Loucy (cell line): ENCODE results near the gene SPDL1.

ENCODE experiments used
- H2AFZ ChIP-seq: fragments of 200-600 bp; sonication (generic); 2 replicates; pipeline ENCODE4 v1.6.0; 2016; ENCODE audit warnings: antibody characterized with exemption, mild to moderate bottlenecking, low read length, moderate library complexity
- H3F3A ChIP-seq: fragments of 200-600 bp; 2 replicates; pipeline ENCODE4 v1.6.0; 2016; ENCODE audit warnings: antibody characterized with exemption, low read depth, mild to moderate bottlenecking
- H3K27me3 ChIP-seq: fragments of 200-600 bp; sonication (generic); 2 replicates; pipeline ENCODE4 v1.6.1; 2014; ENCODE audit warnings: low read length, mild to moderate bottlenecking; ENCODE audit not compliant: insufficient read depth, poor library complexity, severe bottlenecking
- H3K36me3 ChIP-seq: fragments of 200-600 bp; sonication (generic); 2 replicates; pipeline ENCODE4 v1.6.1; 2016; ENCODE audit warnings: low read length; ENCODE audit not compliant: insufficient read depth
- H3K4me1 ChIP-seq: fragments of 200-600 bp; sonication (generic); 2 replicates; pipeline ENCODE4 v1.5.1; 2014; ENCODE audit warnings: low read length, mild to moderate bottlenecking; ENCODE audit not compliant: insufficient read depth, poor library complexity, severe bottlenecking
- H3K4me2 ChIP-seq: fragments of 200-600 bp; sonication (generic); 2 replicates; pipeline ENCODE4 v1.6.0; 2014; ENCODE audit warnings: antibody characterized with exemption, low read length, low read depth, mild to moderate bottlenecking; ENCODE audit not compliant: poor library complexity, severe bottlenecking
- H3K4me3 ChIP-seq: fragments of 200-600 bp; sonication (generic); 2 replicates; pipeline ENCODE4 v1.5.1; 2014; ENCODE audit warnings: low read length, mild to moderate bottlenecking, mixed read lengths; ENCODE audit not compliant: poor library complexity, severe bottlenecking
- H3K79me2 ChIP-seq: fragments of 200-600 bp; sonication (generic); 2 replicates; pipeline ENCODE4 v1.6.1; 2014; ENCODE audit warnings: low read length; ENCODE audit not compliant: insufficient read depth
- H3K9ac ChIP-seq: fragments of 200-600 bp; sonication (generic); 2 replicates; pipeline ENCODE4 v1.6.0; 2014; ENCODE audit warnings: mild to moderate bottlenecking, low read depth, low read length, moderate library complexity; ENCODE audit not compliant: poor library complexity, severe bottlenecking
- H3K9me2 ChIP-seq: fragments of 200-600 bp; sonication (generic); replicated peaks from 2 replicates; pipeline ENCODE4 v1.6.1; 2016; ENCODE audit warnings: low read depth, low read length, mixed read lengths
- H3K9me3 ChIP-seq: fragments of 200-600 bp; sonication (generic); 2 replicates; pipeline ENCODE4 v1.6.1; 2014; ENCODE audit warnings: mild to moderate bottlenecking, antibody characterized with exemption, low read length, low read depth; ENCODE audit not compliant: insufficient read depth
- H4K20me1 ChIP-seq: fragments of 200-600 bp; sonication (generic); 2 replicates; pipeline ENCODE4 v1.6.0; 2014; ENCODE audit warnings: antibody characterized with exemption, low read length, mild to moderate bottlenecking; ENCODE audit not compliant: insufficient read depth, poor library complexity, severe bottlenecking
- EZH2phosphoT487 ChIP-seq: fragments of 200-600 bp; IDR thresholded peaks from 2 replicates; pipeline ENCODE4 v1.6.1; 2018; ENCODE audit warnings: antibody characterized with exemption, mild to moderate bottlenecking, moderate library complexity, borderline replicate concordance
- TF ChIP-seq, protein P1 (sequence below): fragments of 200-600 bp; sonication (generic); conservative IDR thresholded peaks from 2 replicates; pipeline ENCODE4 v1.5.1; 2014; ENCODE audit warnings: mild to moderate bottlenecking, antibody characterized with exemption, low read length

The SPDL1 gene

DNA sequence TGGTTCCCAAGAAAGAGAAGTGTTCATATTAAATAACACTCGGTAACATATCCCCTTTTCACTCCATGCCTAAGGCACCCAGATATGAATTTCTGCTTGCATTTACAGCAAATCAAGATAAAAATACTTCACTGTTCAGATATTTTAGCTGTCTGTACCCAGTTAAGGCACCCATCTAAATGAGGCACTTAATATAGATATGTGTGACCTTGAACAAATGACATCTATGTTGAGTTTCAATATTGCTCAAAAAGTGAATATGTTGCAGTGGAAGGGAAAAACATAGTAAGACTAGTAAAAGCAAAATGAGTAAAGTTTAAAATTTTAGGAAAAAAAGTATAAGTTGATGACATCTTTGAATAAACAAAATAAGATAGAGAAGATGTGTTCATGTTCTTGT is 32.4 kb upstream of the SPDL1 start:
- TF ChIP-seq, protein P1, sequence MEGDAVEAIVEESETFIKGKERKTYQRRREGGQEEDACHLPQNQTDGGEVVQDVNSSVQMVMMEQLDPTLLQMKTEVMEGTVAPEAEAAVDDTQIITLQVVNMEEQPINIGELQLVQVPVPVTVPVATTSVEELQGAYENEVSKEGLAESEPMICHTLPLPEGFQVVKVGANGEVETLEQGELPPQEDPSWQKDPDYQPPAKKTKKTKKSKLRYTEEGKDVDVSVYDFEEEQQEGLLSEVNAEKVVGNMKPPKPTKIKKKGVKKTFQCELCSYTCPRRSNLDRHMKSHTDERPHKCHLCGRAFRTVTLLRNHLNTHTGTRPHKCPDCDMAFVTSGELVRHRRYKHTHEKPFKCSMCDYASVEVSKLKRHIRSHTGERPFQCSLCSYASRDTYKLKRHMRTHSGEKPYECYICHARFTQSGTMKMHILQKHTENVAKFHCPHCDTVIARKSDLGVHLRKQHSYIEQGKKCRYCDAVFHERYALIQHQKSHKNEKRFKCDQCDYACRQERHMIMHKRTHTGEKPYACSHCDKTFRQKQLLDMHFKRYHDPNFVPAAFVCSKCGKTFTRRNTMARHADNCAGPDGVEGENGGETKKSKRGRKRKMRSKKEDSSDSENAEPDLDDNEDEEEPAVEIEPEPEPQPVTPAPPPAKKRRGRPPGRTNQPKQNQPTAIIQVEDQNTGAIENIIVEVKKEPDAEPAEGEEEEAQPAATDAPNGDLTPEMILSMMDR, result no peak
- TF ChIP-seq EZH2phosphoT487, result no peak

DNA sequence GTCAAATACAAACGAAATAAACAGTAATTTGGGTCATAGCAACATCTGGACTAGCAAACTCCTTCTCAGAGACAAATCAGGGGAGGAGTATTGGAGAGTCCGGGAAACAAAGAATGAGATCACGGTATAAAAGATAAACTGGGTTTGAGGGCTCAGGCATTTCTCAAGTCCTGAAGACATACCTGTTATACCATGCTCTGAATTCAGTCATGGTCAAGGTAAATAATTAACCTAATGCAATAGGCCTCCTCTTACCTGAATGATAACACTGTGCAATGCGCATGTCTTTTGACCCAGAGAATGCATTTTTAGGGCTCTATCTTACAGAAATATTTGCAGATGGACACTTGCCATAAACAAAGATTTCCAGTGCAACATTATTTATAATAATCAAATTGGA is 31.9 kb upstream of the SPDL1 start:
- Histone ChIP-seq H4K20me1 (no peaks in the 10 kb centered on the region), H3K9ac (no peak overlapping the region), H3K4me3 (no peak overlapping the region), H3K9me2 (no peaks in the 10 kb centered on the region), H3K9me3 (no peaks in the 10 kb centered on the region), H3K27me3 (no peaks in the 10 kb centered on the region), H3K4me1 (no peaks in the 10 kb centered on the region), H3F3A (no peaks in the 10 kb centered on the region), H3K4me2 (no peak overlapping the region), H3K79me2 (no peaks in the 10 kb centered on the region), H2AFZ (no peak overlapping the region), H3K36me3 (no peaks in the 10 kb centered on the region)
- no peak for TF ChIP-seq EZH2phosphoT487
- TF ChIP-seq, protein P1, result no peak

More for the DNA sequence above, 32.4 kb upstream of the SPDL1 start:
- Histone ChIP-seq H3K4me2 (no peak overlapping the region), H2AFZ (no peak overlapping the region), H3K79me2 (no peaks in the 10 kb centered on the region), H3K27me3 (no peaks in the 10 kb centered on the region), H3K9me2 (no peaks in the 10 kb centered on the region), H4K20me1 (no peaks in the 10 kb centered on the region), H3F3A (no peaks in the 10 kb centered on the region), H3K4me1 (no peaks in the 10 kb centered on the region), H3K4me3 (no peak overlapping the region), H3K9ac (no peak overlapping the region), H3K36me3 (no peaks in the 10 kb centered on the region), H3K9me3 (no peaks in the 10 kb centered on the region)

DNA sequence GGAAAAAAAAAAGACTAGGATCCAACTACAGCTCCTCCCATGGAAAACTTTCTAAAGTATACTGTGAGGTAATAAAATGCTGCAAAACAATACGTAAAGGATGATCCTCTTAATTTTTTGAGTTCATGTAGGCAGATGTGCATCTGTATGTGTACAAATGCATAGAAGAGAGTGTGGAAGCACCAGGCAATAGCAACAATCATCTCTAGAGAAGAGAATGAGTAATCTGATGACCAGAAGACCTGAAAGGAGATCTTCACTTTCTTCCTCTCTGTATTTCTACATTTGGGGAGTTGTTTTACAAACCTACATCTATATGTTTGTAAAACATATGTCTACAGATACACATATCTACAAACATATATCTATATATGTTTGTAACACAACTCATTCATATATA is 29.3 kb upstream of the SPDL1 start:
- H3K4me2 ChIP-seq, result no peak overlapping the region

More for the DNA sequence above, 29.3 kb upstream of the SPDL1 start:
- no peaks in the 10 kb centered on the region for H3K9me3 ChIP-seq
- no peaks in the 10 kb centered on the region for H3K4me1 ChIP-seq
- no peak overlapping the region for H3K4me3 ChIP-seq
- no peaks in the 10 kb centered on the region for H4K20me1 ChIP-seq
- no peak overlapping the region for H3K9ac ChIP-seq
- H3K9me2 ChIP-seq, result no peaks in the 10 kb centered on the region
- H2AFZ ChIP-seq, result no peak overlapping the region
- no peaks in the 10 kb centered on the region for H3K36me3 ChIP-seq
- H3K79me2 ChIP-seq, result no peaks in the 10 kb centered on the region
- TF ChIP-seq EZH2phosphoT487, result no peak
- TF ChIP-seq, protein P1, result no peak
- no peaks in the 10 kb centered on the region for H3F3A ChIP-seq
- H3K27me3 ChIP-seq, result no peaks in the 10 kb centered on the region
